Duodenal mucosa (tissue), 2 donors: ENCODE results near the gene CNTNAP1.
A peak's percentile ranks its signal among the peaks of the same experiment; 100 is the strongest.
"Not testable (repeated sequence)": the region's sequence is repeated elsewhere in the genome, so short reads cannot be mapped to it uniquely, and the experiment has no call there.

Experiments used
- H3K27ac ChIP-seq: one replicate; pipeline ENCODE4 v1.7.0; 2013; ENCODE audit warnings: low read depth, low read length
- H3K27me3 ChIP-seq, 2 donors: one replicate each; pipeline ENCODE4 v1.7.0; 2013; ENCODE audit warnings: low read length in 2 of 2, control low read depth in 1 of 2; ENCODE audit not compliant: insufficient read depth in 2 of 2, control insufficient read depth in 1 of 2
- H3K36me3 ChIP-seq, 2 donors: one replicate each; pipeline ENCODE4 v1.7.0; 2013; ENCODE audit warnings: low read length in 2 of 2, control low read depth in 1 of 2; ENCODE audit not compliant: insufficient read depth in 2 of 2, control insufficient read depth in 1 of 2
- H3K4me1 ChIP-seq, 2 donors: one replicate each; pipeline ENCODE4 v1.7.0; 2013; ENCODE audit warnings: low read length in 2 of 2, control low read depth in 1 of 2; ENCODE audit not compliant: insufficient read depth in 2 of 2, control insufficient read depth in 1 of 2
- H3K4me3 ChIP-seq, 2 donors: one replicate each; pipeline ENCODE4 v1.7.0; 2013; ENCODE audit warnings: low read length in 2 of 2, low read depth in 1 of 2
- H3K9ac ChIP-seq, 2 donors: one replicate each; pipeline ENCODE4 v1.7.0; 2013; ENCODE audit warnings: low read length in 2 of 2, low read depth in 1 of 2
- H3K9me3 ChIP-seq, 2 donors: one replicate each; pipeline ENCODE4 v1.7.0; 2013; ENCODE audit warnings: low read length in 2 of 2, control low read depth in 1 of 2; ENCODE audit not compliant: control insufficient read depth in 1 of 2

Gene CNTNAP1

GRCh38 chr17:42725143-42725542, 42.8 kb downstream of the CNTNAP1 start:
- Histone ChIP-seq H3K36me3 (peaks cover 10 to 64% of the 10 kb centered on the region in 2 donors), H3K27ac (no peak overlapping the region), H3K9me3 (no peaks in the 10 kb centered on the region)

GRCh38 chr17:42740699-42741098, 58.4 kb downstream of the CNTNAP1 start:
- no peak overlapping the region for H3K4me3 ChIP-seq
- H3K4me1 ChIP-seq: peaks cover 10 to 15% of the 10 kb centered on the region in 2 donors

More at GRCh38 chr17:42725143-42725542, 42.8 kb downstream of the CNTNAP1 start:
- H3K4me1 ChIP-seq: no peaks in the 10 kb centered on the region
- no peak overlapping the region for H3K4me3 ChIP-seq
- no peak overlapping the region for H3K9ac ChIP-seq
- no peaks in the 10 kb centered on the region for H3K27me3 ChIP-seq

GRCh38 chr17:42742916-42743315, 60.6 kb downstream of the CNTNAP1 start:
- H3K9me3 ChIP-seq, H3K4me3 ChIP-seq, H3K36me3 ChIP-seq, H3K27me3 ChIP-seq, H3K9ac ChIP-seq, H3K27ac ChIP-seq: not testable (repeated sequence)
- H3K4me1 ChIP-seq: peaks cover 10 to 15% of the 10 kb centered on the region in 2 donors

More at GRCh38 chr17:42740699-42741098, 58.4 kb downstream of the CNTNAP1 start:
- Histone ChIP-seq H3K36me3 (no peaks in the 10 kb centered on the region), H3K27ac (no peak overlapping the region), H3K27me3 (no peaks in the 10 kb centered on the region), H3K9me3 (no peaks in the 10 kb centered on the region), H3K9ac (no peak overlapping the region)

GRCh38 chr17:42743595-42744282, 61.4 kb downstream of the CNTNAP1 start:
- H3K9me3 ChIP-seq: no peaks in the 10 kb centered on the region
- no peaks in the 10 kb centered on the region for H3K36me3 ChIP-seq
- no peaks in the 10 kb centered on the region for H3K27me3 ChIP-seq
- peak overlapping the region; percentile 78 to 81 for H3K4me3 ChIP-seq
- H3K4me1 ChIP-seq: peaks cover 10 to 15% of the 10 kb centered on the region in 2 donors
- peak overlapping the region; percentile 68 to 76 for H3K9ac ChIP-seq
- peak overlapping the region; percentile 93 for H3K27ac ChIP-seq

- peak overlapping the region; percentile 78 to 81 for H3K4me3 ChIP-seq
- H3K27me3 ChIP-seq: no peaks in the 10 kb centered on the region
- H3K9me3 ChIP-seq: no peaks in the 10 kb centered on the region
- peaks cover 10 to 15% of the 10 kb centered on the region in 2 donors for H3K4me1 ChIP-seq
- H3K27ac ChIP-seq: peak overlapping the region; percentile 93
- peak overlapping the region; percentile 68 to 76 for H3K9ac ChIP-seq
- H3K36me3 ChIP-seq: no peaks in the 10 kb centered on the region
Measured at GRCh38 chr17:42744283-42744805, 62.0 kb downstream of the CNTNAP1 start.

GRCh38 chr17:42744806-42745617, 62.7 kb downstream of the CNTNAP1 start, which contains the start of gene EZH1:
EZH1 (minus strand) TSS chr17:42745040; CDS start chr17:42728941, 16,099 bp downstream.
- no peaks in the 10 kb centered on the region for H3K9me3 ChIP-seq
- H3K27ac ChIP-seq: peak within 1 kb of the TSS; percentile 93
- peak within 1 kb of the TSS; percentile 68 to 76 for H3K9ac ChIP-seq
- peaks cover 10 to 16% of the 10 kb centered on the region in 2 donors for H3K4me1 ChIP-seq
- no peaks in the 10 kb centered on the region for H3K36me3 ChIP-seq
- no peaks in the 10 kb centered on the region for H3K27me3 ChIP-seq
- H3K4me3 ChIP-seq: peak within 1 kb of the TSS; percentile 78 to 81

- no peaks in the 10 kb centered on the region for H3K9me3 ChIP-seq
- H3K27ac ChIP-seq: no peak overlapping the region
- peaks cover 0 to 4% of the 10 kb centered on the region in 2 donors for H3K27me3 ChIP-seq
- H3K36me3 ChIP-seq: no peaks in the 10 kb centered on the region
- H3K4me1 ChIP-seq: peaks cover 10 to 18% of the 10 kb centered on the region in 2 donors
- H3K9ac ChIP-seq: no peak overlapping the region
- H3K4me3 ChIP-seq: no peak overlapping the region
Measured at GRCh38 chr17:42748202-42748907, 66.0 kb downstream of the CNTNAP1 start.

GRCh38 chr17:42748908-42749798, 66.8 kb downstream of the CNTNAP1 start:
- peaks cover 4 to 10% of the 10 kb centered on the region in 2 donors for H3K4me1 ChIP-seq

More at GRCh38 chr17:42748908-42749798, 66.8 kb downstream of the CNTNAP1 start:
- no peak overlapping the region for H3K27ac ChIP-seq
- H3K4me3 ChIP-seq: no peak overlapping the region
- peaks cover 0 to 4% of the 10 kb centered on the region in 2 donors for H3K27me3 ChIP-seq
- no peaks in the 10 kb centered on the region for H3K36me3 ChIP-seq
- no peak overlapping the region for H3K9ac ChIP-seq
- no peaks in the 10 kb centered on the region for H3K9me3 ChIP-seq
